Esophagus squamous epithelium (tissue), 4 donors: ENCODE measurements around the gene SBDS.
"Not testable (repeated sequence)": the region's sequence is repeated elsewhere in the genome, so short reads cannot be mapped to it uniquely, and the experiment has no call there.

Source experiments
- CTCF ChIP-seq, 6 experiments: fragments of 450-650 bp in 4 of 6; fragments of 200-600 bp in 2 of 6; sonication (generic) in 2 of 6; IDR thresholded peaks; one replicate each; pipeline ENCODE4 v1.5.1; 2016 to 2019; ENCODE audit warnings: antibody characterized with exemption in 6 of 6, mild to moderate bottlenecking in 4 of 6, moderate library complexity in 4 of 6
- POLR2A ChIP-seq, 4 donors: fragments of 450-650 bp; IDR thresholded peaks; one replicate each; pipeline ENCODE4 v1.6.1; 2017; ENCODE audit warnings: antibody characterized with exemption in 4 of 4, mild to moderate bottlenecking in 4 of 4, moderate library complexity in 3 of 4

GRCh38 chr7:67017971-67018370 is 22.6 kb upstream of the SBDS start:
- TF ChIP-seq CTCF, POLR2A (IDR thresholded peaks at IDR 0.05): not testable (repeated sequence)
